SH-SY5Y (cell line): ENCODE measurements around the gene VAT1L.

ENCODE experiments used
- GATA2 ChIP-seq: IDR thresholded peaks from 2 replicates; pipeline ENCODE4 v1.6.1; 2011; ENCODE audit warnings: mild to moderate bottlenecking, low read depth, low read length
- GATA3 ChIP-seq: IDR thresholded peaks from 2 replicates; pipeline ENCODE4 v1.6.1; 2011; ENCODE audit warnings: low read depth, mild to moderate bottlenecking, low read length, moderate library complexity

- TF ChIP-seq GATA3 (no peak), GATA2 (no peak)
Measured at GRCh38 chr16:77905374-77905920, 117.1 kb downstream of the VAT1L start.
